ENCODE measurements around the gene OCEL1. TPM values are rescaled to one million over a fixed set of nuclear protein-coding genes. Genes with fewer than 3 reads are reported as not detected.
A peak's percentile ranks its signal among the peaks of the same experiment; 100 is the strongest.

The OCEL1 gene
- total and polyA plus RNA-seq, 2 of the 13 experiments (the other 11 are each of a cell fraction or from before 2014, with no cell fraction given), result 10.6 to 17.2 TPM

- ATAC-seq (peak; percentile 96), FAIRE-seq (peak; percentile 99), DNase-seq (ENCODE audit: low spot score) (peak; percentile 99)
- Histone ChIP-seq H3K27me3 (ENCODE audit: control insufficient read depth in 1 of 2, insufficient read depth in 2 of 2, low read length in 2 of 2) (peaks cover 0 to 6% of the 10 kb centered on the region in 2 experiments; a peak in 2 of 5 replicates), H3K79me2 (ENCODE audit: insufficient read depth, low read length) (peaks cover 13% of the 10 kb centered on the region), H2AFZ (ENCODE audit: low read length) (peak within 1 kb of the TSS; percentile 66), H3K9ac (ENCODE audit: insufficient read depth, low read depth, low read length) (peak within 1 kb of the TSS; percentile 88), H3K36me3 (replicated peaks in 1 of 2; ENCODE audit: control insufficient read depth in 1 of 2, insufficient read depth in 2 of 2, low read length in 2 of 2) (peaks cover 3 to 13% of the 10 kb centered on the region in 2 experiments; a peak in 3 of 5 replicates), H3K4me1 (ENCODE audit: insufficient read depth, low read length) (peaks cover 38% of the 10 kb centered on the region), H3K27ac (ENCODE audit: extremely low read length, insufficient read depth, low read length) (peak within 1 kb of the TSS; percentile 75), H3K4me2 (ENCODE audit: low read depth, low read length) (peak within 1 kb of the TSS; percentile 91), H4K20me1 (ENCODE audit: insufficient read depth, low read length) (no peaks in the 10 kb centered on the region), H3K9me3 (ENCODE audit: low read length) (no peaks in the 10 kb centered on the region), H3K4me3 (replicated peaks in 1 of 3; ENCODE audit: insufficient read depth in 1 of 3, low read depth in 2 of 3, low read length in 3 of 3) (peak within 1 kb of the TSS; percentile 92 to 100 (median 98))
- CTCF ChIA-PET (ENCODE audit: low intra/inter-chr PET ratio, low total read pairs), result no interaction called here
- in situ Hi-C loops (cut with HindIII; ENCODE audit: extremely low pct_ligation_motif_present, low pct_unique_long_range_greater_than_20kb), result no loop called here
- POLR2A ChIA-PET, result interaction anchor here (0.5 to 2.8 kb wide), 26 partner anchors 9 to 234 kb away, joined by 3 to 40 read pairs (median 4); partner anchors contain the start of genes BST2, DDA1, MRPL34 and NR2F6
- intact Hi-C loops (cut with micrococcal nuclease; ENCODE audit: unreplicated experiment), result loop anchor here (1.0 to 5.0 kb wide), 2 partner anchors 38 to 40 kb away; partner anchors contain the start of genes MRPL34 and OCEL1
- under 1% methylated on average over 25 of the region's 27 CpGs for WGBS (ENCODE audit: low lambda C conversion rate)
- TSS peak; percentile 57 for BruUV-seq (replicated peaks)
- TF ChIP-seq KDM4B (CRISPR knock-in tag; IDR thresholded peaks at IDR 0.05) (no peak), HHEX (CRISPR knock-in tag; IDR thresholded peaks at IDR 0.05) (no peak), KLF16 (CRISPR knock-in tag; IDR thresholded peaks at IDR 0.05) (no peak; a peak in 1 of 4 replicates), U2AF1 (optimal IDR thresholded peaks at IDR 0.05; ENCODE audit: low read depth, low read length) (no peak), XRCC5 (optimal IDR thresholded peaks at IDR 0.05; ENCODE audit: low read length) (no peak), ZSCAN31 (CRISPR knock-in tag; IDR thresholded peaks at IDR 0.05; ENCODE audit: low read depth) (0 out of 2 replicates have a peak, but pooled peaks have one; percentile 63), ZNF841 (CRISPR knock-in tag; IDR thresholded peaks at IDR 0.05; ENCODE audit: borderline replicate concordance) (no peak), ZNF530 (CRISPR knock-in tag; IDR thresholded peaks at IDR 0.05; ENCODE audit: low read depth) (no peak), ZNF354B (CRISPR knock-in tag; IDR thresholded peaks at IDR 0.05) (no peak), RAD51 (IDR thresholded peaks at IDR 0.05; ENCODE audit: borderline replicate concordance) (no peak), SMC3 (IDR thresholded peaks at IDR 0.05; ENCODE audit: low read length) (no peak), LBX2 (CRISPR knock-in tag; IDR thresholded peaks at IDR 0.05; ENCODE audit: borderline replicate concordance) (no peak), STAG1 (CRISPR knock-in tag; IDR thresholded peaks at IDR 0.05) (no peak), KAT2B (IDR thresholded peaks at IDR 0.05; ENCODE audit: borderline replicate concordance, low read depth, low read length) (no peak), POLR2AphosphoS5 (IDR thresholded peaks at IDR 0.05; ENCODE audit: low read depth, low read length) (peak; percentile 84)
- TF ChIP-seq, protein P1, sequence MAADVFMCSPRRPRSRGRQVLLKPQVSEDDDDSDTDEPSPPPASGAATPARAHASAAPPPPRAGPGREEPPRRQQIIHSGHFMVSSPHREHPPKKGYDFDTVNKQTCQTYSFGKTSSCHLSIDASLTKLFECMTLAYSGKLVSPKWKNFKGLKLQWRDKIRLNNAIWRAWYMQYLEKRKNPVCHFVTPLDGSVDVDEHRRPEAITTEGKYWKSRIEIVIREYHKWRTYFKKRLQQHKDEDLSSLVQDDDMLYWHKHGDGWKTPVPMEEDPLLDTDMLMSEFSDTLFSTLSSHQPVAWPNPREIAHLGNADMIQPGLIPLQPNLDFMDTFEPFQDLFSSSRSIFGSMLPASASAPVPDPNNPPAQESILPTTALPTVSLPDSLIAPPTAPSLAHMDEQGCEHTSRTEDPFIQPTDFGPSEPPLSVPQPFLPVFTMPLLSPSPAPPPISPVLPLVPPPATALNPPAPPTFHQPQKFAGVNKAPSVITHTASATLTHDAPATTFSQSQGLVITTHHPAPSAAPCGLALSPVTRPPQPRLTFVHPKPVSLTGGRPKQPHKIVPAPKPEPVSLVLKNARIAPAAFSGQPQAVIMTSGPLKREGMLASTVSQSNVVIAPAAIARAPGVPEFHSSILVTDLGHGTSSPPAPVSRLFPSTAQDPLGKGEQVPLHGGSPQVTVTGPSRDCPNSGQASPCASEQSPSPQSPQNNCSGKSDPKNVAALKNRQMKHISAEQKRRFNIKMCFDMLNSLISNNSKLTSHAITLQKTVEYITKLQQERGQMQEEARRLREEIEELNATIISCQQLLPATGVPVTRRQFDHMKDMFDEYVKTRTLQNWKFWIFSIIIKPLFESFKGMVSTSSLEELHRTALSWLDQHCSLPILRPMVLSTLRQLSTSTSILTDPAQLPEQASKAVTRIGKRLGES (CRISPR knock-in tag; IDR thresholded peaks at IDR 0.05; ENCODE audit: borderline replicate concordance), result no peak
- TF ChIP-seq, protein P2, sequence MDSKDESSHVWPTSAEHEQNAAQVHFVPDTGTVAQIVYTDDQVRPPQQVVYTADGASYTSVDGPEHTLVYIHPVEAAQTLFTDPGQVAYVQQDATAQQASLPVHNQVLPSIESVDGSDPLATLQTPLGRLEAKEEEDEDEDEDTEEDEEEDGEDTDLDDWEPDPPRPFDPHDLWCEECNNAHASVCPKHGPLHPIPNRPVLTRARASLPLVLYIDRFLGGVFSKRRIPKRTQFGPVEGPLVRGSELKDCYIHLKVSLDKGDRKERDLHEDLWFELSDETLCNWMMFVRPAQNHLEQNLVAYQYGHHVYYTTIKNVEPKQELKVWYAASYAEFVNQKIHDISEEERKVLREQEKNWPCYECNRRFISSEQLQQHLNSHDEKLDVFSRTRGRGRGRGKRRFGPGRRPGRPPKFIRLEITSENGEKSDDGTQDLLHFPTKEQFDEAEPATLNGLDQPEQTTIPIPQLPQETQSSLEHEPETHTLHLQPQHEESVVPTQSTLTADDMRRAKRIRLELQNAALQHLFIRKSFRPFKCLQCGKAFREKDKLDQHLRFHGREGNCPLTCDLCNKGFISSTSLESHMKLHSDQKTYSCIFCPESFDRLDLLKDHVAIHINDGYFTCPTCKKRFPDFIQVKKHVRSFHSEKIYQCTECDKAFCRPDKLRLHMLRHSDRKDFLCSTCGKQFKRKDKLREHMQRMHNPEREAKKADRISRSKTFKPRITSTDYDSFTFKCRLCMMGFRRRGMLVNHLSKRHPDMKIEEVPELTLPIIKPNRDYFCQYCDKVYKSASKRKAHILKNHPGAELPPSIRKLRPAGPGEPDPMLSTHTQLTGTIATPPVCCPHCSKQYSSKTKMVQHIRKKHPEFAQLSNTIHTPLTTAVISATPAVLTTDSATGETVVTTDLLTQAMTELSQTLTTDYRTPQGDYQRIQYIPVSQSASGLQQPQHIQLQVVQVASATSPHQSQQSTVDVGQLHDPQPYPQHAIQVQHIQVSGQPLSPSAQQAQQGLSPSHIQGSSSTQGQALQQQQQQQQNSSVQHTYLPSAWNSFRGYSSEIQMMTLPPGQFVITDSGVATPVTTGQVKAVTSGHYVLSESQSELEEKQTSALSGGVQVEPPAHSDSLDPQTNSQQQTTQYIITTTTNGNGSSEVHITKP (CRISPR knock-in tag; IDR thresholded peaks at IDR 0.05; ENCODE audit: low read depth), result peak; percentile 65; the same call in 1 of the 2 replicates
Observed at GRCh38 chr19:17266975-17267788, 41.2 kb downstream of the OCEL1 start, which contains the start of gene BABAM1. Gene BABAM1 (plus strand): TSS chr19:17267443. CDS start chr19:17268807, 1,364 bp downstream.

Data from HepG2 (cell line).